ENCODE data around the gene ATG7.

ATG7 gene

GRCh38 chr3:11602239-11602840 is 330.1 kb downstream of the ATG7 start:
- DNase-seq = no peak

DNA sequence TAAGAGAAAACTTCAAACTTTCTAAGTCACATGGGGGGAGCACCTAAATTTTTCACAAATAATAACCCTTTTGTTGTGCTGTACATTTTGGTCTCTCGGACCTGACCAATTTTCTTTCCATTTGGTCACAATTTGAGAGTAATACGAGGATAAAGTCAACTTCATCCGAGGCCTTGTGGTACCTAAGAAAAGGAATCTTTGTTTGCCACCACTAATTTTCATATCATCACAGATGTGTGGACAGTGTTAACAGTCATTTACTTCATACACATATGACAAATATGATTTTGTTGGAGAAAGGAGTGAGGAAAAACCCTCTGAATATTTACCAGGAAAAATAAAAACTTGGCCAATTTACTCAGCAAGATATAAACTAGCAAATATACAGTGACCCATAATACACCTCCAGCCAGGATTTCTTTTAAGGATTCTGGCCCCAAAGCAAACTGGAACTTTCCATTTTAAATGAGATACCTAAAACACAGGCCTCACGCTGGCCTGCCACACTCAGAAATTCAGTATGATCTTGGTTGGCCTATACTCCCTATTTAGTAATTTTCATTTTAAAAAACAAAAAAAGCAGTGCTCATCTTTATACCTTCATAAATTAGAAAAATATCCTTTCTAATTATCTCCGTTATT is 330.8 kb downstream of the ATG7 start:
- DNase-seq = no peak

DNA sequence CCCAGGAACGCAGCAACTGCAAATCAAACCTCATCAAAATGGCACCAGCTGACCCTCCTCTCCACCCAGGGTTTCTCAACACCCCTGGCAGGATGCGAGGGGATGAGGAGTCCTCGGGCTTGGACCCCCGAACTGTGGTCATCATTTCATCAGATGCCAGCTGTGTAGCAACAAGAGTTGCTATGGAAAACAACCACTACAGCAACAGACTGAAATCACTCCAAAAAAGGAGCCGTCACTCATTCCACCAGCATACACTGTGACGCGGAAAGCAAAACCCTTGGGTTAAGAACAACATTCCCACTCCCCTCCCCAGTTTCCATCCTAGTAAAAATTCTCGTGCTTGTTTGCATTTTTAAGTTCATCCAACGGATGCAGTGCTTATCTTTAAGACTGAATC is 331.4 kb downstream of the ATG7 start:
- DNase-seq = no peak

DNA sequence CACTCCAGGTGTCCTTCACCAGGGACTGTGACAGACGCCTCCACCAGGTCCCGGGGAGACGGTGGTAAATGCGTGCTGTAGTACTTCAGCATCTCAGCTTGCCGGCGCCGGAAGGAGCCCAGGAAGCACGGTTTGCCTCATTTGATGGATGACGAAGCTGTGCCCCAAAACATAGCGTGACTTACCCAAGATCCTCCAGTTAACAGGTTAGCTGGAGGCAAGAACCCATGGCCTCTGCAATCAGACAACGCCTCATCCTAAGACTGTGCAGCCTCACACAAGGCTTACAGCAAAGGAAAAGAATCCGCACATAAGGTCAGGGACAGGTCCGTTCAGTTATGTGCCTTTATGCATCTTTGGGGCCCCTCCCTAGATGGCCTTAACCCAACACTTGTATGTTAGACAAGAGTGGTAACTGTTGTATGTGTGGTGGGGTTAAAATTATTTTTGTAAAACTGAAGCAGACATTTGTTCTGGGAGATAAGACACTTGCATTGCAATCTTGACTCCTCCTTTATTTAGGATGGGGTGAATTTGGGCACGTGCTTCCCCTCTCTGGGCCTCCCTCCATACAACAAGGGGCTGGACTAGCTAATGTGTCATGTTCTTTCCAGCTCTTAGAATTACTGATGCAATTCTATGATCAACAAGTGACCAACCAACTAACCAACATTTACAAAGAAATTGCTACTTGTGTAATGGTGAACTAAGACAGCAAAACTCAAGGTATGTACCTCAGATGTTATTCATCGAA is 332.1 kb downstream of the ATG7 start:
- DNase-seq = no peak

GRCh38 chr3:11605398-11605797 is 333.2 kb downstream of the ATG7 start:
- no peak for DNase-seq

- no peak for DNase-seq
These were observed 334.0 kb downstream of the ATG7 start for GRCh38 chr3:11606090-11606784.

DNA sequence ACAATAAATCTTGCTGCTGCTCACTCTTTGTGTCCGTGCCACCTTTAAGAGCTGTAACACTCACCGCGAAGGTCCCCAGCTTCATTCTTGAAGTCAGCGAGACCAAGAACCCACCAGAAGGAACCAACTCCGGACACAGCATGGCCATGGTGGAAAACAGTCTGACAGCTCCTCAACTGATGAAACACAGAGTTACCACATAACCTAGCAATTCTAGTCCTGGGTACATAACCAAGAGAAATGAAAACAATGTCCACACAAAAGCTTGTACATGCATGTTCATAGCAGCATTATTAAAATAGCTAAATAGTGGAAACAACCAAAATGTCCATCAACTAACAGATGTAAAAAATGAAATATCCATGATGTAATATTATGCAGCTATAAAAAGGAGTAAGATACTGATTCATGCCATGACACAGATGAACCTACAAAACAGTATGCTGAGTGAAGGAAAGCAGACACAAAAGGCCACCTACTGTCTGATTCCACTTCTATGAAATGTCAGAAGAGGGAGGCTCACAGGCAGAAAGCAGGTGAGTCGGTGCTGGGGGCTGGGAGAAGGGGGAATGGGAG is 334.8 kb downstream of the ATG7 start:
- no peak for DNase-seq

All from COR-L47 (cell line).